Suppressor macrophage treated with lipopolysaccharide for 4 hours (primary cell): ENCODE data around the gene EXOC2.

Experiments used
- DNase-seq: peaks from one replicate; pipeline ENCODE4 v3.0.0-alpha.2; 2020

The EXOC2 gene

DNA sequence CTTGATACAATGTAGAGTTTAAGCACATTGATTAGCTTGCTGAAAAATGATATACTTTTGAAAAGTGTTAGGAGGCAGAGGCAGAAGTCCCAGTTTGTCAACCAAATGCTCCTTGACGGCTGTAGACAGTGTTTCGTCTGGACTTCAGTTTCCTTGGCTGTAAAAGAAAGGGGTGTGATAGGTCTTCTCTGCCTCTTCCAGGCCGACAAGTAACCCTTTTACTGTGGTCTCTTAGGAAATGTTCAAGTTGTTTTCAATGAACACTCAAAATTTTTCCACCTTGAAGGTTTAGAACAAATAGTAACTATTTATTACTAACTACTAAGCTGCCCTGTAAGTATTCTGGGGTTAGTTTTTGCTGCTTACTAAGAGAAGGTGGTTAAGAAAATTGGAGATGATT lies 179.0 kb downstream of the EXOC2 start:
- no peak for DNase-seq

DNA sequence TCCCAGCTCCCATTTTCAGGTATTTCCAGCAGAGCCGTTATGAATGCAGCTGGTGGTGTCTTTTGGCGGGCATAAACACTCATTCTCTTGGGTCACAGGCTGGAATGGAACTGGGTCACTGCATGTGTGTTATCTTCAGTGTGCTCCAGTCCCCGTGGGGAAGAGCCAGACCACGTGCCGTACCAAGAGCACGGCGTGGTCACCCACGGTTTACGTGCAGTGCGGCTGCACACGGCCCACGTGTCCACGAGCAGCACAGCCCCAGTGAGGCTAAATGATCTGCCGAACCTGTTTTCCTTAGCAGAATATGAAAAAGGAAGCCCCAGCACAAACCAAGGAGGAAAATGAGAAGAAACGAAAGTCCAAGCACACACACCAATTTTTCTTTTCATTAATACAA lies 179.9 kb downstream of the EXOC2 start:
- no peak for DNase-seq

DNA sequence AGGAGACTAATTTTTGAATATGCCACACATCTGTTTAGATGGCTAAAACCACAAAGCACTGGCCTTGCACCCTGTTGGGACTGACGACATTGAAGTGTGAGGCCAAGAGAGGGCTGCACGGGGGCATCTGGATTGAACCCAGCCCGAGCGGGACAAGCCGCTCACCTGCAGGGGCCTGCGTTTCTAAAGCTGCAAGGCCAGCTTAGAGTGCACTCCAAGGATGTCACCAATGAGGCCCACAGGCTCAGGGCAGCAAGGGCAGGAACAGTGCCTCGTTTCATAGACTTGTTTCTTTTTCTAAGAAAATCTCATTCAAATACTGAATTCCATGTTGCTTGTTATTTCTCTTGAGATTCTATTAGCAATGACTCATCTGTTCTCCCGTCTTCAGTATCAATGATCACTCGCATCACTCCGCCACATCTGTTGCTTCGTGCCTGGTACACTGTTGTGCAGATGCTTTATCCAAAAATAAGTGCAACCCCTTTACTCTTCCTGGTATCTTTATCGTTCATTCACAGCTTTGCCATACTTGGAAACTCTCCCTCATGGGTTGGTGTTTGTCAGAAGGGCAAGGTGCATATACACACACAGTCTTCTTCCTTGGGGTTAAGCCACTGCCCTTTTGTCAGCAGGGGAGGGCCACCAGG lies 181.3 kb downstream of the EXOC2 start:
- no peak for DNase-seq

DNA sequence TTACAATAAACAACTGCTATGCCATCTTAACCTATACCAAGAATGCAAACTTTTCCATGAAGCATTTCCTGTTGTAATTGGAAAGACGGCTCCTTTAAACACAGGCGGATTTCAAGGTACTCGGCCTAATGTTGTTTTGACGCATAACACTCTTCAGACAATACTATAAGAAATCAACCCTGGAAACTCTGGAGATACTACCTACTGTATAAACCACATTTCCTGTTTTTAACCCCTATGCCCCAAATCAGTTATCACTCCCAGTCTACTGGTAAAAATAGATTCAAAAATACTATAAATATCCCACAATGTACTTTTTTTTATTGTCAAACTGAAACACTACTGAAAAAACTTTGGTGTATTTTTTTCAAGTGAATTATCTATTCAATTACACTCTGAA lies 183.3 kb downstream of the EXOC2 start:
- no peak for DNase-seq

DNA sequence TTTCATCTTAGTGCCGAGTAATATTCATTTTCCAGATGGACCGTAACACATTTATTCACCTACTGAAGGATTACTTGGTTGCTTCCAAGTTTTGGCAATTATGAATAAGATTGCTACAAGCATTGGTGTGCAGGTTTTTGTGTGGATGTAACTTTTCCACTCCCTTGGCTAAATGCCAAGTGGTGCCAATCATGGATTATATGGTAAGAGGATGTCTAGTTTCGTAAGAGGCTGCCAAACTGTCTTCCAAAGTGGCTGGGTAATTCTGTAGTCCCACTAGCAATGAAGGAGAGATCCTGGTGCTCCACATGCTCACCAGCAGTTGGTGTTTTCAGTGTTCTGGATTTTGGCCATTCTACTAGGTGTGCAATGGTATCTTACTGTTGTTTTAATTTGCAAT lies 184.3 kb downstream of the EXOC2 start:
- no peak for DNase-seq

DNA sequence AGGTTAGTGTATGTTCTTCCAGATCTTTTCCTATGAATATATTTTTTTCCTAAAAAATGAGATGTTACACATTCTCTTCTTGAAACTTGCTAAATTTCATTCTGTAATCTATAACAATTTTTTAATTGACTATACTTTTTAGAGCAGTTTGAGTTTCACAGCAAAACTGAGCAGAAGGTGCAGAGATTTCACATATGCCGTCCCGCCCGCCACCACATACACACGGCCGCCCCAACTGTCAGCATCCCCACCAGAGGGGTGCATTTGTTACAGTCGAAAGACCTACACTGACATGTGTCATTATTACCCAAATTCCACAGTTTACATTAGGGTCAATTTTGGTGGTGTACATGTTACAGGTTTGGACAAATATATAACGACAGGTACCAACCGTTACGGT lies 184.9 kb downstream of the EXOC2 start:
- DNase-seq, result no peak

DNA sequence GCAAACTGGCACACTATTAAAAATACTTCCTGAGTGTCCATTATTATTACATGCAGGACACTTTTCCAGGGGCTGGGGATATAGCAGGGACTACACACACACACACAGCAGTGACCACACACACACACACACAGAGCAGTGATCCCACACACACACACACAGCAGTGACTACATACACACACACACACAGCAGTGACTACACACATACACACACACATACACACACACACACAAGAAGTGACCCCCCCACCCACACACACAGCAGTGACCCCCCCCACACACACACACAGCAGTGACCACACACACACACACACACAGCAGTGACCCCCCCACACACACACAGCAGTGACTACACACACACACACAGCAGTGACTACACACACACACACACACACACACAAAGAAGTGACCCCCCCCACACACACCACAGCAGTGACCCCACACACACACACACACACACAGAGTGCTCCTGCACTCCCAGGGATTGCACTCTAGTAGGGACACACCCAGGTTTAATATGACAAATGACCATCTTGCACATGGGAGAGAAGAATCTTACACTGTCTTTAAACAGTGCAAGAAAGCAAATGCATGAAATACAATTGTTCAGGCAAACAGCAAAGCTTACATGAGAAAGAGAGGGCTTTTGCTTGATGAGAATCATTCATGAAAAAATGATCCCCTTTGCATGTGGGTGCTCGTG lies 185.9 kb downstream of the EXOC2 start:
- DNase-seq, result no peak

DNA sequence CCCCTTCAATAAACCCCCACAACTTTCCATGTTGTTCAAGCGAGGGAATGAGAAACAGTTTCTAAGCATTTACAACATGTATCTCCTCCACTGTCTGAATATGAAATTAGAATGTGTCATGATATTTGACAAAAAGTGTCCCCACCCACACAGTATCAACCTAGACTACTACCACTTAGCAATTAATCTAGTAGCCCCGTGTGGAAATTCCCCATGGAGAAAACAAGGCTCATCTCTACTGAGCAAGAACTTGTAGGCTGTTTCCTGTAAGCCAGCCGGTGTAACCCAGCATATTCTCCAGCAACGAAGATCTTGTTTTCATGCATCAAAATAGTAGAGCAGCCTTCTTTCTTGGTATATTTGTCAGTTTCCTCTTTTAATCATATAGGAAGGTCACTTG lies 186.4 kb downstream of the EXOC2 start:
- DNase-seq, result peak; percentile 69

DNA sequence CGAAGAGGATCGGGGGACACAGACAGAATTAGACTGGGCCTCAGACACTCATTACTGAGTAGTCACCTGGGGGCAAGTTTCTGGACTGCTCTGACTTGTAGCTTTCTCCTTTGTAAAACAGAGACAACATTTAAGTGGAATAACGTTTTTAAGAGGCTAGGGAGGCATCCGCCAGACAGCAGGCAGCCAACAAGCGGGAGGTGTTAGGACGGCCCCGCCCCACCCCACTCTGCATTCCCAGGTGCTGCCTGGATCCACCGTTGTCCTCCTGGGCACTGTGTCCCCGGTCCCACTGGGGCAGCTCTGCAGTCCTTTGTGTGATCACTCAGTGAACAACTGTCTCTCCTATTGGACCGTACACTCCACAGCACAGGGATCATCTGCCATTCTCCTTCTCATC lies 187.6 kb downstream of the EXOC2 start:
- DNase-seq, result no peak

DNA sequence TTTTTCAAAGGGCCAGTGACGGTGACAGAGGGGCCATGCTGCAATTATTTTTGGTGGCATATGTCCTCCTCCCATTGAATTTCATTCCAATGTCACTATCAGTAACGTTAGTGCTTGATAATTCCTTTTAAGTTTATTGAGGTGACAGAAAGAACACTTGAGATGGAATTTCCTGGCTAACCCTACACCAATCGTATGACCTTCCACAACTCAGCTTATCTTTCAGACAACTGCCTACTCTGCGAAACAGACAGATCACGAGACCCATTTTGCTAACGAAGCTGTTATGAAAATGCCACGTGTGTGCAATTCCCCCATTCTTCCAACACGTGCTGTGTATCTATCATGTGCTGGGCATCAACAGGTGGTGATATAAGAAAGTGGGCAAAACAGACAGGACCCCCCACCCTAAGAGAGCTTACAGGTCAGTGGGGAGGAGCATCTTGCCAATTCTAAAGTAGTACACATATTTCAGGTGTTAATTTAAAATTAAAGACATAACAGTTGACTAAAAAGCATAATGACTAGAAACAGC lies 188.4 kb downstream of the EXOC2 start:
- no peak for DNase-seq

DNA sequence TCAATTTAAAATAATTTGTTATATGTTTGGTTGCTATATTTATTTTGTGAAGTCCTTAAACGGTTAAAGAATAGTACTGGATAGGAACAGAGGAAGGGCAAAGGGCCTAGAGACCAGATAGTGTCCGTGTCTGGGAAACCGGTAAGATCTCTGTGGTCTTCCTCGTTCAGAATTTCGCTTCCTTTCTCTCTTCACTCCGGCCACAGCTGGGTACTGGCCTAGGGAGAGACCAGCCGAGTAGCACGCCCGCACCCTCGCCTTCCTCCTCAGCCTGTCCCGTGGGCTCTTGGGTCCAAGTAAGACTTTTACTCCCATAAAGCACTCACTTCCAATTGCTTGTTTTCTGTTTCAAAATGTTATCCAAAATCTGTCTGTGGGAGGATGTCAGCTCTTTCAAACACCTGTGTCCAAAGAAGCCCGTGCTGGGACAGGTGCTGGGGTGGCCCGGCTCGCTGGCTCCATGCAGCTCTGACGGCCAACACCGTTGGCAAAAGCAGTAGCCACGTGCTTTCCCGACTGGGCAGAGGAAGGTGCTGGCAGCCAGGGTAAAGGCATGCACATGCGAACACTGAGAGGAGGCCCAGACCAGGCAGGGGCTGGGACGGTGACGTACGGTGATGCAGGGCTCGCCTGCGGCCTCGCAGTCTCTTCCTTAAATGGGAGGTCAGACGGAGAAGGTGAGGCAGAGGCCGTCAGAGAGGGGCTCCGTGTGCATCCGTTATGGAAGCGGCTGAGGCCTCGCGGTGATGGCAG lies 189.2 kb downstream of the EXOC2 start:
- no peak for DNase-seq

DNA sequence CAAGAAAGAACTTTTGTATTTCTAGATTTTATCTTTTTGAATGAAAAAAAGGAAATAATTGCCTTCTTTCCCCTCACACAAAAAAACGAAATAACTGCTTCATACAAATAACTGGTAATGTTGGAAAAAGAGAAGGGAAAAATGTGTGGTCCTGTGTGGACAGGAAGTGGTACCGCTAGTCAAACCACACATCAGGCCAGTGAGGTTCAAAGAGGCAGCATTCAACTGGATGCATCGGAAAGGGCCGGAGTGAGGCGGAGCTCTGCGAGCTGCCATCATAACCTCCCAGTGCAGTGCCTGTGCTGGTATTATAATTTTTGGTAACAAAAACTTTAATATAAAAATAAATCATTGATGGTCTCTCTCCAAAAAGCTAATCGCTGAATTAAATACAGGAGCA lies 190.2 kb downstream of the EXOC2 start:
- DNase-seq, result no peak

DNA sequence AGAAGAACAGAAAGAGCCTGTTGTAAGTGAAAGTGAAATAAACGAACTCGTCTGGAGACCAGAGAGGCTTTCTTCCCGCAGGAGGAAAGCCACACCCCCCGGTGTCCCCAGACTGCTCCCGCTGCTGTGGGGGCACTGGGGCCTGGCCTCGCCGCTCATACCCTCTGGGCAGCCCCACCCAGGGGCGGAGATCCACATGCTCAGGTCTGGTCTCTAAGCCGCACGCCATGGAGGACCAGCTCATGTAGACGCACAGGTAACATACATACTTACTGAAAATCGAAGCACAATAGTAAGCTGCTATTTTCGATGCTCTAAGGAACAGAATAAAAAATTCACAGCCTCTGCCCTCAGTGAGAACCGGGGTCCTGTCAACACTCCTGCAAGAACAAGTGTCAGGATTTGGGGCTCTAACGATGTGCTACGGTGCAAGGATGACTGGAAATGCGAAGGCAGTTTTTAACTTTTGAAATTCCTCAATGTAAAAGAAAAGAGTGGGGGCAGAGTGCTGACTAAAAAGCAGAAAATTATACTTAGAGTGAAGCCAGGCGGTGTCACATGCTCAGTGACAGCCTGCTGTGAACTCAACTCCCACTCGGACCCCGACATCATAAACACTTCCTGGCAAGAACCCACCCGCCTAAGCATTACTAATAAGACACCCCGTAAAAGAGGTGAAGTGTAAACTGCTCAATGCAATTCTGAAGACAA lies 190.9 kb downstream of the EXOC2 start:
- DNase-seq, result peak; percentile 36

DNA sequence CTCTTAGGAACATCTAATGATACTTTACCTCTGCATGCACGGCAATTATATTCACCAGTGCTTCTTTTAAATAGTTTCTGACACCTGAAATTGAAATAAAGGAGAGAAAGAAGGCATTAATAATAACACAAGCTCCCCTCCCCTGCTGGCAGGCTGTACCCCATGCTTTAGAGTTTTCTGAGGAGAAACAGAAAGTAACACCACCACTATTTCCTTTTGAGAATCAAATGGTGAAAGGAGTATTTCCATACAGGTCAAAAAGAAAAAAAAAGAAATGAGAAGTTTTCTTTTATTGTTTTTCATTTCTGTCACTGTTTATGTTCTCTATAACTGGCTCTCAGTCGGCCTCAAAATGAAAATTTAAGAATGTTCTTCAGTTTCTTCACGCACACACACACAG lies 193.3 kb downstream of the EXOC2 start:
- DNase-seq, result no peak

DNA sequence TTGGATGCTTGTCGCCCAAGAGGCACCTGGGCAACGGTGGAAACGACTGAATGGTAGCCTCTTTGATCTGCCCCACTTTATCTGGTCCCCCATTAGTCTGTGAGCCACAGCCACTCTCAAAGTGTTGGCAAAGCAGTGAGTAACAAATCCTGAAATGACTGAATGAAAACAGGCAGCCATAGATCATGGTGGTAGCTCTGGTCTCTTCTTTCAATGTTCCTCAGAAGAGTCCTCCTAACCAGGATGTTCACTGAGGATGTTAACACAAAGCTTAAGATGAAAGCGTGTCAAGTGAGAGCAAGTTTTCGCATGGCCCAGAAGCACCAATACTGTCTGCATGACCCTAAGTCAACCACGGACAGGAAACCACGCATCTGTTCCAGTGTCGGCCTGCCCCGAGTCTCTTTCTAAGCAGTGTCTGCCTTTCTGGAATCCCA lies 194.1 kb downstream of the EXOC2 start:
- DNase-seq, result no peak

DNA sequence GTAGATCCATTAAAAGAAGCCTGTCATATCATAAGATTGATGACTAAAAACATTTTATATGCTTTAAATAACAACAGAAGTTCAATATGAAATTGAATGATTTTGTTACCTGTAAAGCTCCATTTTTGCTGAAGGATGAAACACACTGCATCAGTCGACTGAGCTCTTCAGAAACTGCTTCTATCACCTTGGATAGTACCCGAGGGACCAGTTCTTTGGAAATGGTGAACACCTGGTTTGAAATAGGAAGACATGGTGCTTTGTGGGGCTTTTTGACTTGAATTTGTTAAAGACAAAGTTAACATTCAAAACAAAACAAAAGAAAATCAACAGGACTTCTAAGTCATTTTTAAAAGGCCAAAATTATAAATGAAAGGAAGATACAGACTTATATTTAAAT lies 195.7 kb downstream of the EXOC2 start:
- no peak for DNase-seq

DNA sequence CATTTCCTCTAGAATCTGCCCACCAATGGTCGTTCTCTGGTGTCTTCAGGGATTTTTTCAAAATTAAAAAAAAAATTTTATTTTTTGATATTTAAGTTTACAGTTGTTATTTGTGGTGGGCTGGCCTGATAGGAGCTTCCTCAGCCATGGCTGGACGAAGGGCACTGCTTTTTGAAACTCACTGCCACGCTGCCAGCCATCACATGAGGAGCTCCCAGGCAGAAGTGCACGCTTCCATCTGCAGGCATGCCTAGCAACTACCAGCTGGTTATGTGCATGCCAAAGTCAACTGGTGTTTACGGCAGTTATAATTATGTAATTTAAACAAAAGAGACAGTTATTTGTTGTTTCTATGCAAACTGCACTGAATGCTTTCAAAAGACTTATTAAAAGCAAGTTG lies 196.3 kb downstream of the EXOC2 start:
- no peak for DNase-seq

DNA sequence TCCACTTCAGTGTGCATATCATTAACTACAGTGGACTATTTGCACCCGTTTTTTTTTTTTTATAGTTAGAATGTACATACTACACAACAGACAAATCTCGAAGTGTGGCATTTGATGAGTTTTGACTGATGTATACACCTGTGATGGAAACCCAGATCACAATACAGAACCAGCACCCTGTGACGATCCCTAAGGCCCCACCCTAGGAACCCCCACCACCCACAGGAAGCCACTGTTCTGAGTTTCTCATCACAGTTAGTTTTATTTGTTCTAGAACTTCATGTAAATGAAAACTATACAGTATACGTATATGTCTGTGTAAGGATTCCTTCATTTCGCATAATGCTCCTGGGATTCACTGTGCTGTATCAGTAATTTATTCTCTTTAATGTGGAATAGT lies 198.5 kb downstream of the EXOC2 start:
- DNase-seq, result no peak

DNA sequence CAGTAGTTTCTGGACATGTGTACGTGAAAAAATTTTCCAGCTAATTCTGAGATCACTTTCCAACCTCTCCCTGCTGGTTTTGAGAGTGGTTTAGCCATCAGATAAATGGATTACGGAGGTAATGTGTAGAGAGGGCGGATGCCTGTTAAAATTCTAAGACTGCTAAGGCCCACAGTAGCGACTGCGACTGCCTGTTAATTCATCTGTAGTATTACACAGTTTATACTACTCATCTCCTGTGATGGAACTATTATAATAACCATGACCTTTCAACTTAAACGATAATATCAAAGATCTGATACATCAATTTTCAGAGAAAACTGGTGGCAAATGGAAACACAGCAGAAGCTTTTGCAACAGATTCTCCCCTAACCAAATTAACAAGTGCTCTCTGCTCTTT lies 199.1 kb downstream of the EXOC2 start:
- DNase-seq, result no peak

DNA sequence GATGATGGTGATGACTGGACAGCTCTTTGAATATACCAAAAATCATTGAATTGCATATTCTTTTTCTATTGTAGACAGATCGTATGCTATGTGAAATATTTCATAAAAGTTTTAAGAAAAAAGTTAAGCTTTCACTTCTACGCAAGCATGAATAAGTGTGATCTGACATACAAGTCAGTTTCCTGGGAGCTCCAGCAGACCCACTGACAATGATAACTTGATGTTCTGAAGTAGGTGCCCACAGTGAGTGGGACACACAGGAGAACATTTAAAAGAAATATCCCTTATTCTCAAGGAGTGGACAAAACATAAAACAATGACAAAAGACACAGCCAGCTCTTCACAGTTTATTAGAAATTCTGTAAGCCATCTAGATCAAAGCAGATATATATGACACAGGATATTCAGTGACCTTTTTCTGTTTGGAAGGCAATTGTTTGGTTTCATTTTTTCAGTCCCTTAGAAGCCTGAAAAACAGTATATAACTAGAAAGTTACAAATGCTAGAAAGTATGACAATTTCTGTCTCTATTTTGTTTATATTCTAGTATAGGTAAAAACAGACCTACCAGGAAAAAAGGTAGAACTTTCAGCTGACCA lies 200.0 kb downstream of the EXOC2 start:
- no peak for DNase-seq

DNA sequence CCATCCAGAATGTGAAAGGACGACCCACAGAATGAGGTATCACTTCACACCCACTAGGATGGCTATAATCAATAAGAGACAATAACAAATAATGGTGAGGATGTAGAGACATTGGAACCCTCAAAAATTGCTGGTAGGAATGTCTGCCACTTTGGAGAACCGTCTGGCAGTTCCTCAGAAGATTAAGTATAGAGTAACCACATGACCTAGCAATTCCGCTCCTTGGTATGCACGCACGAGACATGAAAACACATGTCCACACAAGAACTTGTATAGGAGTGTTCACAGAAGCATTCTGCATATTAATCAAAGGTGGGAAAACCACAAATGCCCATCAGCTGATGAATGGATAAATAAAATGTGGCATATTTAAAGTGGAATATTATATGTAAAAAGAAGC lies 200.8 kb downstream of the EXOC2 start:
- DNase-seq, result no peak

DNA sequence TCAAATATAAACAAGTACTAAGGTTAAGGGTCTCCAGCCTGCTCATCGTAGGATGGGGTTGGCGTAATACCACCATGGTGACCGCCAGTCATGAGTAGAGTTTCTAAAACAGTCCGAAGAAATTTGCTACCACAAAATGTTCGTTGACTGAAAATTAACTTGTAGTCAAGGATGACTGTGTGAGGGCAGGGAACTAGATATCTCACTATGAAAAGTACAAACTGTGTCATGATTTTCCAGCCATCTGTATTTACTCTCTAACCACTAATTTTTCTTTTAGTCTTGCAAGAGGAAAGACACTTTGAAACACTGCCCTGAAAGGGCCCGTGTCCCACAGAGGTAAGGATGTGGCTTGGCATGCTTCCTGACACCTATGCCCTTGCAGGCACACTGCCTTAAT lies 201.7 kb downstream of the EXOC2 start:
- no peak for DNase-seq
